Astrocyte of the hippocampus (primary cell): ENCODE results near the gene SPCS1.

Experiments used
- DNase-seq: peaks from one replicate; pipeline ENCODE4 v3.0.0; 2011; ENCODE audit warnings: low read depth, low spot score

SPCS1 gene

DNA sequence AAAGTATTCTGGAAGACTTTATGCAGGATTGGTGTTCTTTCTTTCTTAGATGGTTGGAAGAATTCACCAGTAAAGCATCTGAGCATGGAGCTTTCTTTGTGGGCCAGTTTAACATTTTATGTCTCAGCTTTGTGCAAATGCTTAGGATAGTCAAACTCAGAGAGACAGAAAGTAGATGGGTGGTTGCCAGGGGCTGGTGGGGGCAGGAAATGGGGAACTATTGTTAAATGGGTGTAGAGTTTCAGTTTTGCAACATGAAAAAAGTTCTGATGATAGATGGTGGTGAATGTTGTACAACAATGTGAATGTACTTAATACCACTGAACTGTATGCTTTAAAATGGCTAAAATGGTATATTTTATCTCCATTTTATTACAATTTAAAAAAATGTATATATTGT, 24.8 kb downstream of the SPCS1 start:
- DNase-seq = no peak

GRCh38 chr3:52731590-52731989, 25.7 kb downstream of the SPCS1 start:
- DNase-seq = no peak

GRCh38 chr3:52733256-52733891, 27.5 kb downstream of the SPCS1 start:
- no peak for DNase-seq

- DNase-seq = no peak
These were observed 33.8 kb downstream of the SPCS1 start for GRCh38 chr3:52739730-52740129.

DNA sequence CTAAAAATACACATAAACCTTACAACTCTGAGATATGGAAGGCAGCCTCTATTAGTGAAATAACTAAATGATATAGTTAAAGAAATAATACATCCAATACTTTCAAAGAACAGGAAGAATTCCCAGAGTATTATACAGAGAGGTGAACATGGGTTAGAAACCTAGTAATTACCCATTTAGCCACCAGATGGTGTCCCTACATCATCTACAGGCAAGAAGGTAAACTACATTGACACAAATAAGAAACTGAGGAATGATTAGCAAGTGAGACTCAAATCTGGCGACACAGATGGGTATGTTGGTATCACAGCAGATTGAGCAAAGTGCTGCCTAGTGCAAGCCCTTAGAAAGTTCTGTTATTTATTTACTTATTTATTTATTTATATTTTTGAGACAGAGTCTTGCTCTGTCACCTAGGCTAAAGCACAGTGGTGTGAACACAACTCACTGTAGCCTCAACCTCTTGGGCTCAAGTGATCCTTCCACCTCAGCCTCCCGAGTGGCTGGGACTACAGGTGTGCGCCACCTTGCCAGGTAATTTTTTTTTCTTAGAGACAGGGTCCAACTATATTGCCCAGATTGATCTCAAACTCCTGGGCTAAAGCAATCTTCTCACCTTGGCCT, 36.6 kb downstream of the SPCS1 start:
- DNase-seq = peak; percentile 59

DNA sequence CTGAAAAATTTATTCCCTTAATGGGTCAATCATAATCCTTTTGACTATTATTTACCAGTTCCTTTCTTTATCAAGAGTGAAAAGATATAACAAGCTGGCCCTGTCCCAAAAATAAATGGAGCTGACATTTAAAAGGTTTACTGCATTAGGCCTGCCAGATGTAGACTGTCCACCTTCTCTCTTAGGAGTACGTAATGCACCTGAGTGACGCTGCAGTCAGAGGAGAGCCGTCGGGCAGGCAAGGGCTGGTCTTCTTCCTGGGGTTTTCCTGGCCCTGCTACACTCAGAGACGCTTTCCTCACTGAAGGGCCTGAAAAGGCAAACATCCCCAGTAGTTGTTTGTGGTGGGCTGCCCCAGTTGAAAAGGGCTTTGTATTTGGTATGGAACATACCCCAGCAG, 37.2 kb downstream of the SPCS1 start:
- DNase-seq = no peak

GRCh38 chr3:52743721-52744120, 37.8 kb downstream of the SPCS1 start:
- no peak for DNase-seq

DNA sequence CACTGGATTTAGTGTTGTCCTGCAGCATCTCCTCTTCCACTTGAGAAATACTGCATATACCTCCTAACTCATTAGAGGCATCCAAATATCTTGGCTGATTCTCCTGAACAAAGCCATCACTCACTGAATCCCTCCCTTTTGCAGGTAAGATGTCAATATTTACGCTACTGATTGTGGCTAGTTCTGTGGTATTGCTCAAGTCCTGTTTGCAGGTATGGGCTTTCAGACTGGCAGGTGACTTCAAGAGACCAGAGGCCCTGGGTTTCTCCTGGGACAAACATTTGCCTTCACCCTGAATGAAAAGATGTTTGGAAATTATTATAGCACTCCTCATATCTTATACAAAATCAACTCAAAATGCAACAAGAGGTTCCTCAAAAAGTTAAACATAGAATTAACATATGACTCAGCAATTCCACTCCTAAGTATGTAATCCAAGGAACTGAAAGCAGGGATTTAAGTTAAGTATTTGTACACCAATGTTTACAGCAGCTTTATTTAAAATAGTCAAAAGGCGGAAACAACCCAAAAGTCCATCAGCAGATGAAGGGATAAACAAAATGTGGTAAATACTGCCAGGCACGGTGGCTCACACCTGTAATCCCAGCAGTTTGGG, 46.2 kb downstream of the SPCS1 start:
- no peak for DNase-seq

- DNase-seq = no peak
These were observed 48.5 kb downstream of the SPCS1 start for GRCh38 chr3:52754373-52754772.

- DNase-seq = no peak
These were observed 50.2 kb downstream of the SPCS1 start for GRCh38 chr3:52756141-52756540.
